HG03064 (cell line): ENCODE measurements around the gene PRKD1.
"Not testable (repeated sequence)": the region's sequence is repeated elsewhere in the genome, so short reads cannot be mapped to it uniquely, and the experiment has no call there.

Experiments
- ATAC-seq: cut with Tn5 transposase; IDR thresholded peaks from one replicate; pipeline ENCODE4 v1.9.1; 2021; ENCODE audit warnings: low read depth; ENCODE audit not compliant: unreplicated experiment

Gene PRKD1

DNA sequence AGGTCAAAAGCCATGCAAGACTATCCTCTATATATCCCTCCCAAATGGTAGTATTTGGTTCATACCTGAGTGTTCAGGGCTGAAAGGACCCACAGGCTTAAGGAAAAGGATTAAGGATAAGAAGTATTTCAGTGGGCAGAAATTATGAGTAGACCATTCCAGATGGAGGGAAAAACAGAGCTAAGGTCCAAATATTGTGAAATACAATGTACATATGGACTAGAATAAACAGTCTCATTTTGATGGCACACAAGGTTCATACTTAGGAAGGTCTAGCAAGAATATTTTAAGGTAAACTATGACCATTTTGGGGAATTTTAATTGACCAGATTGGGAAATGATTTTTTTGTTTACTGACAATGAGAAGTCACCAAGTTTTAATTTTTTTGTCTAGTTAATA, 124.6 kb downstream of the PRKD1 start:
- no peak for ATAC-seq

DNA sequence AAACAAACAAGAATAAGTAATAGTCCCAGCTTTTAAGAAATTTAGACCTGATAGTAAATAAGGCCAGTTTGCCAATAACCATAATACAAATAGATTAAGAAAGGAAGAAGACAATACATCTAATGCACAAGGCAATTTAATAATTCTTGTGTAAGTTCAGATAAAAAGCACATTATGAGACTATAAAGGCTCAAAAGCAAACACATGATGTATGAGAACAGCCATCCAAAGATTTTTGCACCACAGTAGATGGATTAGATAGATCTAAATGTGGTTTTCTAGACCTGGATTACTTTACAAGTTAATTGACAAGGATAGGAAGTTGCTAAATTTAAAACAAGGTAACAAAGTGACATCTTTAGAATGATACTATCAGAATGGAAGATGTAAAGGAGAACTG, 125.4 kb downstream of the PRKD1 start:
- ATAC-seq, result no peak

DNA sequence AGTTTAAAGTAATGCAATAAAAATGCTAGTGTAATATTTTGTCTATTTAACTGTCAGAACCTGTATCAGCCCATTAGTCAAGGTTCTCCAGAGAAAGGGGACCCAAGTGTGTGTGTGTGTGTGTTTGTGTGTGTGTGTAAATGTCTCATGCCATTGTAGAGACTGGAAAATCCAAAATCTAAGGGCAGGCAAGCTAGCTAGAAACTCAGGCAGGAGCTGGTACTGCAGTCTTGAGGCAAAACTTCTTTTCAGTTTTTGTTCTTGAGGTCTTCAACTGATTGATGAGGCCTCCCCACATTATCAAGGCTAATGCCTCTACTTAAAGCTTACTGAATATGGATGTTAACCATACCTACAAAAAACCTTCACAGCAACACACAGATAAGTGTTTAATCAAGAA, 126.7 kb downstream of the PRKD1 start:
- no peak for ATAC-seq

DNA sequence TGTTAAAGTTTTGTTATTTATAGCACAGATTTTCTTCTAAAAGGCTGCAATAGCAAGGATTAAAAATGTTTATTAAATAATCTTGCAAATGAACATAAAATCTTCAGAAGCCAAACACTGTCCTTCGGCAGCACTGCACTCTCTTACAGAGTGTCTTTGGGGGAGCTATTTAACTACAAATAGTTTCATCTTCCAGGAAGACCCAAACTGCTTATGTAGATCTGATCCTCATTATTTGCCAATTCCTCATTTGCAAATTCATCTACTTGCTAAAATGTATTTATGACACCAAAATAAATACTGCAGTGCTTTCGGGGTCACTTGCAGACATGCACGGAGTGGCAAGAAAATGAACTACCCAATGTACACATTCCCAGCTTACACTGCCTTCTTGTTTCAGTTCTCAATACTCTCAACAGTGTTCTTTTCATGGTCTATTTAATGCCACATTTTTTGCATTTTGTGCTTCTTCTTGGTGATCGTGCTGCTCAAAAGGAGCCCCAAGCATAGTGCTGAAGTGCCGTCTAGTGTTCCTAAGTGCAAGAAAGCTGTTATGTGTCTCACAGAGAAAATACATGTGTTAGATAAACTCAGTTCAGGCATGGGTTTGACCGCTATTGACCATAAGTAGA, 128.1 kb downstream of the PRKD1 start:
- ATAC-seq, result no peak

DNA sequence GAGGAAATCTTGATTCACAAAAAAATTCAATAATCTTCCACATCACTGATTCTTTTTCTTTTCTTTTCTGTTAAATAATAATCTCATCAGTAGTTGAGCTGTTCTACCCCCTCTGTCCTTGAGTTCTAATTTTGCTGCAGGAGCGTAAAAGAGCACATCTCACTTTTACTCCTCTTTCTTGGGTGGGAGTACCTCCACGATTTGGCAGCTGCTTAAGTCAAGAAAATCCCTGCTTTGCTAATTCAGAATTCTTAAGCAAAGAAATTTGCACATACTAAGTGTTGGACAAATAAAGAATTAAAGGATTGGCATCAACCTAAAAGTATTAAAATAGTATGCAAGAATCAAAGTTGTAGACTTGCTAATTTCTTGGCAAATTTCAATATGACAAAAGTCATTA, 128.8 kb downstream of the PRKD1 start:
- no peak for ATAC-seq

DNA sequence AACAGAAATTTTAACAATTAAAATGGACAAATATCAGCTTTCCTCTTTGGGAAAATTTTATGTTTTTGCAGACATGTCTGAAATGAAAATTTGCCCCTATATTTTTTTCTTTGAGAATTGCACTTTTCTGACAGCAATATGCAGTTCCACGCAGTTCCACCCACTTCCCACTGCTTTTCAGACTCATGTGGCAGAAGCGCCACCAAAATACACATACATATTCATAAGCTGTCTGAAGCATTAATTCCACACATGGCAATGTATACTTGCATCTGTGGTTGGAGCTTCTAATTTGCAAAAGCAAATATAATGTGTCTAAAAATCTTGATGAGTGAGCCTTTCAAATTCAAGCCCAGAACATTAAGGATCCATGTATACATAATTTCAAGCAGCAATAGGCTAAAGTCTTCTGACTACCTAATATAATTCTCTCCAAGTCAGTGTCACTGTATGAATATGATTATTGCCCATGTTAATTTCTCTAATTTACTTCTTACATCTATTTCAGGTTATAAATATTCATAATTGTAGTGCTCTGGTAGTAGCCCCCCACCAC, 129.5 kb downstream of the PRKD1 start:
- ATAC-seq, result no peak

GRCh38 chr14:29796853-29797252, 130.8 kb downstream of the PRKD1 start:
- no peak for ATAC-seq

DNA sequence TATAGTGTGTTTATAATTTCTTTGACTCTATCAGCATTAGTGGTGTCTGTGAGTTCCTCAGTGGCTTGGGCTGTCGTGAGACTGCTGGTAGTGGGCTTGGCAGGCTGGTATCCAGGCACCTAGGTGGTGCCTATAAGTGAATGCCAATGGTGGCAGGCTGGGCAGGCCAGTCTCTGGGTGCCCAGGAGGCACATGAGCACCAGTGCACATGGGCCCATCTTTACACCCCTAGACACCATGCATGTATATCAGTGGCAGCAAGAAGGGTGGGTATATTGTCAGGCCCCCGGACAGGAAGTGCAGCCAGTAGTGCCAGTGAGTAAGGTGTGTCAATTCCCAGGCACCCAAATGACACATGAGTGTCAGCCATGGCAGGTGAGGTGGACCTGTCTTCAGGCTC, 138.2 kb downstream of the PRKD1 start:
- no peak for ATAC-seq

- ATAC-seq, result no peak
These were observed 139.6 kb downstream of the PRKD1 start for GRCh38 chr14:29788093-29788492.

- no peak for ATAC-seq
These were observed 144.1 kb downstream of the PRKD1 start for GRCh38 chr14:29783556-29783955.

- no peak for ATAC-seq
These were observed 145.6 kb downstream of the PRKD1 start for GRCh38 chr14:29782041-29782440.

- not testable (repeated sequence) for ATAC-seq
These were observed 150.5 kb downstream of the PRKD1 start for GRCh38 chr14:29777142-29777541.

DNA sequence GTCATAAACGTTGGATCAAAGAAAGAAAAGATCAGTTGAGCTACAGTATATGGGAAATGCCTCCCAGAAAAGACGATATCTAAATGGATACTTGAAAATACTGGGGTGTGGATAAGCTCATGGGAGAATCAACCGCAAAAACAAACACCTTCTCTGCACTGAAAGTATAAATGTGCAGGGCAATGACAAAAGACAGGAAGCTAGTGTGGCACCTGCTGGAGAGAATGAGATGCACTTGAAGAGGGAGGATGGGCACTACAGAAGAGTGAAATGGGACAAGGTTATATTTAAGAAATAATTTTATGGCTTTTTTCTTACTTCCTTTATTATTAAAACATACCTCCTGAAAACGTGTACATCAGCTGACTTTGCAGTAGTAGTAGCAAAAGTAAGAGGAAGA, 153.7 kb downstream of the PRKD1 start:
- no peak for ATAC-seq

DNA sequence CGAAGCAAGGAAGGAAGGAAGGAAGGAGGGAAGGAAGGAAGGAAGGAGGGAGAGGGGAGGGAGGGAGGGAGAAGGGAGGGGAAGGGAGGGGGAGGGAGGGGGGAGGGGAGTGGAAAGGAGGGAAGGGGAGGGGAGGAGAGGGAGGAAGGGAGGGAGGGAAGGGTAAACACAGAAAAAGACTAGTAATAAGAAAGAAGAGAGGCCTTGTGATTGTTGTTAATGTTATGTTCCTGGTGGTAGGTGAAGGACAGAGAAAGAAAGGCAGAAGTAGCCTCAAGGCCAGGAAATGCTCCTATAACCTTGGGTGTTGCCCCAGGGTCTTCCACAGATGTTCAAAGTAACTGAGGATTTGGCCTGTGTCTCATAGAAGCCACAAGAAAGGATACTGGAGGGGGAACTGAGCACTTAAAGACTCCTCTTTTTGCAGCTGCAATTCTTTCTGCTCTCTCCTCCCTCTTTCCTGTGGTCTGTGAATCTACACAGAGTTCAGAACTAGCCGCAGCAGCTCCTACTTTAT, 164.2 kb downstream of the PRKD1 start:
- no peak for ATAC-seq

GRCh38 chr14:29759521-29760340, 167.9 kb downstream of the PRKD1 start:
- no peak for ATAC-seq

DNA sequence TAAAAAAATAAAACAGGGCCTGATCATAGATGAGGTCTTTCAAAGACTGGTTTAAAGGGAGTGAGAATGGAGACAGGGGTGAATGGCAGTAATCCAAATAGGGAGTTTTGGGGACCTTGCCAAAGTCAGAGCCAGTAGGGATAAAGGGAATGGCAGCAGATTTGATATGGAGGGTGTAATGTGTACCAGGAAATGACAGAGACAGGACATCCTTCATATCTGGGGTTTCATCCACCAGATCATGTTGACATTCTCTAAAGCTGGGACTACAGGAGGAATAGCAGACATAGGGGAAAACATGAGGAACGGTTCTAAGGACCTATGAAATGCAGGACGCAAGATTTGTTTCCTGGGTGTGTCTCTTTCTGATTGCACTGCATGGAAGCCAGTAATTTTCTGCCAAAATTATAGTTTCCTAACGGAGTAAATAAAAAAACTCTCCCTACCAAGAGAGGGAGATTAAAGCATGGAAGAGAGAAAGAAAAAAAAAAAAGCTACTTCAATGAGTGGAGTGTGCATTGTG, 169.9 kb downstream of the PRKD1 start:
- ATAC-seq, result no peak

DNA sequence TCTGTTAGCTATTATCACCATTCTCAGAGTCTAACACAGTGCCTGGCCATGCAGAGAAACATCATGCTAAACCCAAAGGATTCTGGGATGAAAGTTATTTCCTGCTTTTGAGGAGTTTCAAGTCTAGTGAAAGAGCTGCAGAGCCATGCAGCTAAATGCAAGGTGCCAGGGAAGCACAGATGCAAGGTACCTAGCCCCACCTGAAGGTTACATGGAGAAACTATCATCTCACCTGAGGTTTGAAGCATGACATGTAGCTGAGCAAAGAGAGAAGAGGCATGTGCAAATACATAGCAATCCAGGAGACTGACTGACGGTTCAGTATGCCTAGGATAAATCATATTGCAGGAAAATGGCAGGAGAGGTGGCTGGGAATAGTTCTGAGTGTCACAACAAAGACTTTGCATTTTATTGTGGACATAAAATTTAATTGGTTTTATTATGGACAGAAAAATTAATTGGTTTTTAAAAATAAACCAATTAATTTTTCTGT, 170.4 kb downstream of the PRKD1 start:
- ATAC-seq, result no peak

DNA sequence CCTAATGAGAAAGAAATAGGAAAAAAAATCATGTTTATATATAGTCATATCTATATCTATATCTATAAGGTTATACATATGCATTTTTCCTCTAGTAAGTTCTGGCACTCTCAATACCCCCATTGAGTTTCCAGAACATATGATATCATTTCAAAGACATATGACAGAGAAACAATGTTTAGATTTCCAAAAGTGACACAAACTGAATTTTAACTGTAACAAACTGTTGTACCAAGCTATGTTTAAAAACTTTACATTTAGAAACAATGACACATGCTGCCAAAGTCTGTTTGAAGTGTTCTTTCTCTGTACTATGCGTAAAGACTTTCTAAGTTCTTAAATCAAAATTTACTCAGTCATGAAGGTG, 171.6 kb downstream of the PRKD1 start:
- ATAC-seq, result no peak

GRCh38 chr14:29755311-29756018, 172.2 kb downstream of the PRKD1 start:
- ATAC-seq, result no peak

DNA sequence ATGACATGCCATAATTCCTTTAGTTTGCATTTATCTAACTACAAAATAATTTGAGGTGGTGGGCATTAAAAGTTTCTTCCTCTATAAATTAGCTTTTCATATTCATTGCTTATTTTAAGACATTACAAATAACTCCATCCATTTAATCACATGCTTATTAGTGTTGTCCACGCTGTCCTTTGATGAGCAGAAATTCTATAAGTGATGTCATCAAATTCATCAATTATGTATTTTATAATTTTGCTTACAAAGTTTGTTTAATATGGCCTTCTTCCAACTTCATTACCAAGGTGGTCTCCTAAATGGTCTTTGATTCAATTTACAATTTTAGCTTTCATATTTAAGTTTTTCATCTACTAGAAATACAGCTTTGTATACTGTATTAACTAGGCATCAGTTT, 173.5 kb downstream of the PRKD1 start:
- ATAC-seq, result no peak
